Measurements from ENCODE around the gene ATRIP. TPM values are rescaled to one million over a fixed set of nuclear protein-coding genes. Genes with fewer than 3 reads are reported as not detected.
"Not testable (repeated sequence)": the region's sequence is repeated elsewhere in the genome, so short reads cannot be mapped to it uniquely, and the experiment has no call there.

The ATRIP gene
- total RNA-seq, 1 experiment from 2014 or later, result 14.1 TPM

DNA sequence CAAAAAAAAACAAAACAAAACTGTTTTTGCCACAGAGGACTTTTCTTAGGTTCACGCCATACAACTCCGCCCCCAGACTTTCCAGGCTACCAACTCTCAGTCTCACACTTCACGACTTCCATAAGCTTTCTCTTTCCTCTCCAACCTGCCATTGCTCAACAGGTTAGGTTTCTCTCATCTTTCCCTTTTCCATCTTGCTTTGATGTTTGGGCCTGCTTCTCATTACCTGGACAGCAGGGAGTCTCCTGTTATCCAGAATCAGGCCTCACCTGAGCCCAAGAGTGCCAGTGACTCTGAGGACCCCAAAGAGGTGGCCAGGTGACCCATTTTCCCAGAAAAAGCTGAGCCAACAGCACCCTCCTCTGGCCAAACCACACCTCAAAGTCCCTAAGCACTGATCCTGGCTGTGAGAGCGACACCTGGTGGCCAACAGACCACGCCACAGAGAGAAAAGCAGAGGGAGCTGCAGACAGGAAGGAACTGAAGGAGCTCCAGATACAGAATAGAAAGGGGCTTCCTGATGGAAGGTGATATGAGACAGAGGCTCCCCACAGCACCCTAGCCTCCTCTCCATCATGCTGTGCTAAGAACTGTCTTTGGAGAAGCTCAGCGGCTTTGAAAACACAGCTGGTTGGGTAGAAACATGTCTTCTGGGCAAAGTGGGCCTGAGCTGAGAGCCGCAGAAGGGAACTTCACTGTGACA, 10.6 kb upstream of the ATRIP start:
- peak; percentile 72 for DNase-seq (ENCODE audit: low read depth)

DNA sequence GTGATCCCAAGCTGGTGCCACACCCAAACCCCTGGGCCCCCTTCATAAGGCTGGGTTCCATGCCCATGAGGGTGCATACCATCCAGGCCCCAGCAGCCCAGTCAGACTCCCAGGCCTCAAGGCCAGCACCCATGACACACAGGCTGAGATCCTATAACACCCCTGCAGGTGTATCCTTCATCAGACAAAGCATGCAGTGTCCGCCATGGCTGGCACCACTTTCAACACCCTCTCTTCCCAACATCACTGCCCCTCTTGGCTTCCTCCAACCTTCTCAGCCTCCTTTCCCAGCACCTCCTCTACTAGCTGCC, 10.1 kb upstream of the ATRIP start:
- no peak for DNase-seq (ENCODE audit: low read depth)

DNA sequence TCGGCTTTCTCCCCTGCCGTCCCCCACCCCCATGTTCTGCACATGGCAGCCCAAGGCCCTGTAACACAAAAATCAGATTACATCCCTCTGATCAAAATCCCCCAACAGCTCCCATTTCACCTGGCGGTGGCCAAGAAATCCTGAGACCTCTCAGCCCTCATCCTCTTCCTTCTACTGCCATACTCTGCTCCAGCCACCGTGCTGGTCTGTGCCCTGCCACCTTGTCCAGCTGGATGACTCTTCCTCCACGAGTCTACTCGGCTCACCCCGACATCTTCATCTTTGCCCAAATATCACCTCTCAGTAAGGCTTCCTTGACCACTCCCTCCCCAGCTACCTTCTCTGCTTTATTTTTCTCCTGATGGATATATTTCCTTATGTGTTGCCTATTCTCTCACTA, 9.7 kb upstream of the ATRIP start:
- DNase-seq (ENCODE audit: low read depth), result no peak

DNA sequence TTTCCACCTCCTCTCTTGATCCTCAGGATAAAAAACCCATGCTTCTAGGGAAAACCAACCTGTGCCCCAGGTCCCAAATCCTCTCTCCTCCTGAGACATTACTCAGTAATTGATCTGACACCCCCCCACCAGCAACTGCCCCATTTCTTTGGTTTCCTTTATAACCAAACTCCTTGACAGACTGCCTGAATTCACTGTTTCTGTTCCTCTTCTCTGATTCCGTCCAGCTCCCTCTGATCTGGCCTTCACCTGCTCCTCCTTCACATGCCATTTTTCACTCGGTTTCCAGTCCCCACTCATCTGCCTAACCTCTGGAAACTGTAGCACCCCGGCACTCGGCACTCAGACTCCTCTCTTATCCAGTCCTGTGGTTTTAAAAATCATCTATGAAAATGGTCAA, 8.7 kb upstream of the ATRIP start:
- DNase-seq (ENCODE audit: low read depth), result no peak

DNA sequence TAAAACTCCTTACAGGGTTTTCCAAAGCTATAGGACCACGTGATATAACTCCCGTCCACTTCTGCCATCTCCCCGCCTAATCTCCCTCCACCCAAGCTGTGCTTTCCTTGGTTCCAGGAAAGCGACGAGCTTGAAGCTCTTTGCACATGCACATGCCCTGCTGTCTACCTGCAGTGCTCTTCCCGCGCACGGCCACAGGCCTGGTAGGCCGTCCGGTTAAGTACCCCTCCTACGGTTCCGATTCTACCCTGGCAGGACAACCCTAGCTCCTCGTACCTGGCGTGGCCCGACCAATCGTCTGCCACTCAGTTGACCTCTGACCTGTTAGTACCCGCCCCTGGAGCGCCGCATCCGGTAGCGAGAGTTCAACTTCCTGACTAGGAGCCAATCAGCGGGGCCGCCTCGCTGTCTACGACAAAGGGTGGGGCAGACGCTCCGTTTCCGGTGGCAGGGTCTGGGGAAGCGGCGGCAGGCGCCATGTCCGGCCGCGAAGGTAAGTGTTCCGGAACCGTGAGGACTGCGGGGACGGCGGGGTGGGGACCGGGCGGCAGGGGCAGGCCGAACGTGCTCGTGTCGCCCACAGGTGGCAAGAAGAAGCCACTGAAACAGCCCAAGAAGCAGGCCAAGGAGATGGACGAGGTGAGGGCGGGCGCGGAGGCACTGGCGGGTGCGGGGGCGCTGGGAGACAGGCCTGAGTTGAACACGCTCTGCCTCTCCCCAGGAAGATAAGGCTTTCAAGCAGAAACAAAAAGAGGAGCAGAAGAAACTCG, 6.5 kb upstream of the ATRIP start, which contains the start of the genes CCDC51 and TMA7:
Gene CCDC51, minus strand, starts transcription at position 300 of the 770 bp plus-strand sequence. CDS start 4,991 bp downstream, outside the sequence.
Gene TMA7, plus strand, starts transcription at position 438 of the 770 bp plus-strand sequence. Its CDS starts 40 bp downstream, at position 478.
- DNase-seq (ENCODE audit: low read depth), result peak; percentile 93

DNA sequence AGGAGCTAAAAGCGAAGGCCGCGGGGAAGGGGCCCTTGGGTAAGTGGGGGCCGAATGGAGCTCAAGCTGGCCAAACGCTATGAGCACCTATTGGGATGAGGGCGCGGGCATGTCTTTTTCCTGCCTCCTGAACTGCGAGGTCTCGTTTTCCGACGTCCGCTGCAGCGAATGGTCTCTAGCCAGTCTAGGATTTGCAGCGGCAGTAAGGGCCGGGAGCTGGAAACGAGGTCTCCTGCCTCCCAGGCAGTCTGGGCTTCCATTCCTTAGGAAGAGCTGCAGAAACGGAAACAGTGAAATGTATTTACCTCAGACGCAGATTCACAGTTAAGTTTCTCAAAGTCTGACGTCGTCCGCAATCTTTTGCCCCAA, 6.0 kb upstream of the ATRIP start:
- DNase-seq (ENCODE audit: low read depth), result no peak

DNA sequence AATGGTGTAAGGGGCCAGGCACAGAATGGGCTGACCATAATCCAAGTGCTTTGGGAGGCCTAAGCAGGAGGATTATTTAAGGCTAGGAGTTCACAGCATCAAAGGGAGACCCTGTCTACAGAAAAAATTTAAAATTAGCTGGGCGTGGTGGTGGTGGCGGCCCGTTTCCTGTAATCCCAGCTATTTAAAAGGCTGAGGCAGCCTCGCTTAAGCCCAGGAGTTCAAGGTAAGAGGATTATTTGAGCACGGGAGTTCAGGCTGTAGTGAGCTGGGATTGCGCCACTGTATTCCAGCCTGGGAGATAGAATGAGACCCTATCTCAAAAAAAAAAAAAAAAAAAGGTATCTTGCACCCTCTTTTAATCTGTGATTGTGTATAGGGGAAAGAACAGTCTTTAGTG, 4.6 kb upstream of the ATRIP start:
- DNase-seq (ENCODE audit: low read depth), result no peak

DNA sequence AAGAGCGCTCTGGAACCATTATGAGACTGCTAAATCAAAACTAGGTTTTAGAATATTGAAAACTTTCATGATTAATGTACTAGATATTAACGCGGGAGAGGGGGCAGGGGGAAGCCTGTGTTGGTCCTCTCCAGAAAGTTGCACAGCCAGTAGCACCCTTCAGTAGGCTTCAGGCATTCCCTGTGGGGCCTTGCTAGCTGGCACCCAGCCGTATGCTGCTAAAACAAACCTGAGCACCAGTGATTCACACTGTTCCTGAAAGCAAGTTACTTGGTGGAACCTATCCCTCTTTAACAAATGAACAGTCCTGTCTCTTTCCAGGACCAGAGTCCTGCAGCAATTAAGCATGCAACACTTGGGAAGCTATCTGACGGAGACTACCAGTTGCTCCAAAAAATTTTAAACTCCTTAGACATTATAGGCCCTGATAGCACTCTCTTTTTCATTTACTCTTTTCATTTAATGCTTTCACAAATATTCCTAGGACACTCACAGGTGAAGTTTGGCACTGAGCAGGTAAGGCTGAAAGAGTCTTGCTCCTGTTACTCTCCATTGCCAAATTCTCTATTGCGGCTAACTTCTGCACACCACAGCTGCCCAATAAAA, 1.2 kb upstream of the ATRIP start:
- no peak for DNase-seq (ENCODE audit: low read depth)

DNA sequence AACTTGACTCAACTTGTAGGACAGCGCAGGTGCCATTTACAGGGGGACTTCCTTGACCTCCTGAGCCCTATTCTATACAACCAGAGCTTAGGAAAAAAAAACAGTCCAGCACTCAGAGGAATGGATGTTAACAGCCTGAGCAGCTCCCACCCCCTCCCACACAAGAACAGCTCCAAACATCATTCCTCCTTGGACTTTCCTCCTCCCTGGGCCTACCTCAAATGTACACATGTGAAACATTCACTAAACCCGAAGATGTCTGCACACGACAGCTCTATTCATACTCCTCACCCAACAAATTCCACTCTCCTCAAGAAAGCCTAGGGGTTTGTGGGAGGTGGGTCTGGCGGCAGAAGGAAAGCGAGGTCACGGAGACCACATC, 503 bp upstream of the ATRIP start:
- DNase-seq (ENCODE audit: low read depth), result no peak

DNA sequence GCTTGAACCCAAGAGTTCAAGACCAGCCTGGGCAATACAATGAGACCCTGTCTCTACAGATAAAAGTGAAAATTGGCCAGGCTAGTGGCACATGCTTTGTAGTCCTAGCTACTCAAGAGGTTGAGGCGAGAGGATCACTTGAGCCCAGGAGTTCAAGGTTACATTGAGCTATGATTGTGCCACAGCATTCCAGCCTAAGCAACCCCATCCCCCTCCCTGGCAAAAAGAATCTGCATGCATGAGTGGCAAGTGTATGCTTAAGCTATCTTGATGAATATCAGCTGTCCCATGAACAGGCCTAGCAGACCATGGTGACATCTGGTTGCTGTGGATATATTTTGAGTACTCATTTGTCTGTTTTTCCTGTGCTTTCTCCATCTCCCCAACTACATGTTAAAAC, 4.7 kb downstream of the ATRIP start:
- no peak for DNase-seq (ENCODE audit: low read depth)

DNA sequence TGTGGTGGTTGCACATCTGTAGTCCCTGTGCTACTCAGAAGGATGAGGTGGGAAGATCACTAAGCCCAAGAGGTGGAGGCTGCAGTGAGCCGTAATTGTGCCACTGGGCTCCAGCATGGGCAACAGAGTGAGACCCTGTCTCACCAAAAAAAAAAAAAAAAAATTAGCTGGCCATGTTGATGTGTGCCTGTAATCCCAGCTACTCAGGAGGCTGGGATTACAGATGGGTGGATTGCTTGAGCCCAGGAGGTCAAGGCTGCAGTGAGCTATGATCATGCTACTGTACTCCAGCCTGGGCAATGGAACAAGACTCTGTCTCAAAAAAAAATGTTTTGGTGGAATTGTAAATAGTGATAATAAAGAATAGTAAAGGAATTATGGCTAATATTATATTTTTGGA, 9.9 kb downstream of the ATRIP start:
- DNase-seq (ENCODE audit: low read depth), result no peak

DNA sequence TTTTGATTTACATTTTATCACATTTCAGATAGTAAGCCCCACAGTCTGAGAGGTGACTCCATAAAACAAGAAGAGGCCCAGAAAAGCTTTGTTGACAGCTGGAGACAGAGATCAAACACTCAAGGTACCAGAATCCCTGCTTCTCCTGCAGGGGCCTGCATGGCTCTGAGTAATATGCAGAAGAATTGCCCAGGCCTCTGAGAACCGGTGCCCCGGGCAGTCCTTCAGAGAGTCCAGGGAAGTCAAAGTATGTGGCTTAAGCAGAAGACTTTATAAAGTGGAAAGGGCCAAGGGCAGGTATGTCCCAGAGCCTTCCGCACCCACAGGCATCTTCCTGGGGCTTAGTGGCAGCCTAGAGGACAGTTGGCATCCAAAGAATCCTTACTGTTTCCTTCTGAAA, 12.8 kb downstream of the ATRIP start:
- no peak for DNase-seq (ENCODE audit: low read depth)

DNA sequence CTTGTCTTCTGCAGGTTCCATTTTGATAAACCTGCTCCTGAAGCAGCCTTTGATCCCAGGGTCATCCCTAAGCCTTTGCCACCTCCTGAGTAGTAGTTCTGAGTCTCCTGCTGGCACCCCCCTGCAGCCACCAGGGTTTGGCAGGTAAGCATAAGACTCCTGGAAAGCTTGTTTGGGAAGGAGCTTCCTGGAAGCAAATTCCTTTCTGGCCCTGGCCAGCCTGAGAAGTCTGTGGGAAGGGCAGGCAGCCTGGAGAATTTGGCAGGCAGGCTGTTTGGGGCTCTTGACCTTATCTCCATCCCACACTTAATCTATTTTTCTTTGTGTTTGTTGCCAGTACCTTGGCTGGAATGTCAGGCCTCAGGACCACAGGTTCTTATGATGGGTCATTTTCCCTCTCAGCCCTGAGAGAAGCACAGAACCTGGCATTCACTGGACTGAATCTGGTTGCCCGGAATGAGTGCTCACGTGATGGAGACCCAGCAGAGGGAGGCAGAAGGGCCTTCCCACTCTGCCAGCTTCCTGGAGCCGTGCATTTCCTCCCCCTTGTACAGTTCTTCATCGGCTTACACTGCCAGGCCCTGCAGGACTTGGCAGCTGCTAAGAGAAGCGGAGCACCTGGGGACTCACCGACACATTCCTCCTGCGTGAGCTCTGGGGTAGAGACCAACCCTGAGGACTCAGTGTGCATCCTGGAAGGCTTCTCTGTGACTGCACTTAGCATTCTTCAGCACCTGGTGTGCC, 13.4 kb downstream of the ATRIP start:
- no peak for DNase-seq (ENCODE audit: low read depth)

DNA sequence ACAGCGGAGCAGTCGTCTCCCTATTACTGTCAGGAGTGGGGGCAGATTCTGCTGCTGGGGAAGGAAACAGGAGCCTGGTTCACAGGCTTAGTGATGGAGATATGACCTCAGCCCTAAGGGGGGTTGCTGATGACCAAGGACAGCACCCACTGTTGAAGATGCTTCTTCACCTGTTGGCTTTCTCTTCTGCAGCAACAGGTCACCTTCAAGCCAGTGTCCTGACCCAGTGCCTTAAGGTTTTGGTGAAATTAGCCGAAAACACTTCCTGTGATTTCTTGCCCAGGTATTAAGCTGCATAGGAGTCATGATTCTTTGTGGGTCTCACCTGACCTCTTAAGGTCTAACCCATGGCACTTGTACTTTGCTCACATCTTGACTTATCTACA, 14.0 kb downstream of the ATRIP start:
- DNase-seq (ENCODE audit: low read depth), result no peak

DNA sequence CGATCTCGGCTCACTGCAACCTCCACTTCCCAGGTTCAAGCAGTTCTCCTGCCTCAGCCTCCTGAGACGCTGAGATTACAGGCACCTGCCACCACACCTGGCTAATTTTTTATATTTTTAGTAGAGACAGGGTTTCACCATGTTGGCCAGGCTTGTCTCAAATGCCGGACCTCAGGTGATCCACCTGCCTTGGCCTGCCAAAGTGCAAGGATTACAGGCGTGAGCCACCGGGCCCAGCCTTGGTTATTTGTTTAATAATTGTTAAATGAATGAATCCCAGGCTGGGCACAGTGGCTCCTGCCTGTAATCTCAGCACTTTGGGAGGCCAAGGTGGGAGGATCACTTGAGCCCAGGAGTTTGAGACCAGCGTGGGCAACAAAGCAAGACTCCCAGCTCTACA, 15.2 kb downstream of the ATRIP start:
- DNase-seq (ENCODE audit: low read depth), result not testable (repeated sequence)

DNA sequence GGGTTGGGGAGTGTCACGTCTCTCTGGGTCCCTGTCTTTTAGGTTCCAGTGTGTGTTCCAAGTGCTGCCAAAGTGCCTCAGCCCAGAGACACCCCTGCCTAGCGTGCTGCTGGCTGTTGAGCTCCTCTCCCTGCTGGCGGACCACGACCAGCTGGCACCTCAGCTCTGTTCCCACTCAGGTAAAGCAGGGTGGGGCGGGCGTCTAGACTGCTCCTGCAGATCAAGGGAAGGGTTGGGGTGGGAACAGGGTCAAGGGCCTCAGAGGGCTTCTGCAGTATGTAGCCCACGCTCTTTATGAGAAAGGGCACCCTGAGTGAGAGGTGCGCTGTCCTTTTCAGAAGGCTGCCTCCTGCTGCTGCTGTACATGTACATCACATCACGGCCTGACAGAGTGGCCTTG, 17.2 kb downstream of the ATRIP start:
- no peak for DNase-seq (ENCODE audit: low read depth)

DNA sequence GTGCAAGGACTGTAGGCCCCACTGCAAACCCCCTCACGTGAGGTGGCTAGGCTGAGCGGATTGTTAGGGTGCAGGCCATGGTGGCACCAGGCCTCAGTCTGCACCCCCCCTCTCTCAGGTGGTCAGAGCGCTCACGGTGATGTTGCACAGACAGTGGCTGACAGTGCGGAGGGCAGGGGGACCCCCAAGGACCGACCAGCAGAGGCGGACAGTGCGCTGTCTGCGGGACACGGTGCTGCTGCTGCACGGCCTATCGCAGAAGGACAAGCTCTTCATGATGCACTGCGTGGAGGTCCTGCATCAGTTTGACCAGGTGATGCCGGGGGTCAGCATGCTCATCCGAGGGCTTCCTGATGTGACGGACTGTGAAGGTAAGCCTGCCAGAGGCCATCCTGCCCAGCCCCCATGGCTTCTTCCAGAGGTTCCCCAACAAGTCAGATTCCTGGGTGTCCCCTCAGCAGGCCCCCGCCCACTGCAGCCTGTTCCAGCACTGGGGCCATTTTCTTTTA, 18.2 kb downstream of the ATRIP start:
- no peak for DNase-seq (ENCODE audit: low read depth)

DNA sequence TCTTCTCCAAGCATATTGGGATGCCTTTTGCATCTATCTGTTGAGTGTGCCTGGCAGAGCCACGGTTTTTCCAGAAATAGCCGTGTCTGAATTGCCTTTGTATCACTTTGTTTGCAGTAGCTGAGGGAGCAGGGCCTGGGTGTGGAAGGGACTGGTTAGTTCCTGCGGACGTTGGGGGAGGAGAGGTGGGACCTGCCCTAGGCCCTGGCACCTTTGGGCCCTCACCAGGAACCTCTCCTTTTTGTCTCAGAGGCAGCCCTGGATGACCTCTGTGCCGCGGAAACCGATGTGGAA, 18.6 kb downstream of the ATRIP start:
- no peak for DNase-seq (ENCODE audit: low read depth)

DNA sequence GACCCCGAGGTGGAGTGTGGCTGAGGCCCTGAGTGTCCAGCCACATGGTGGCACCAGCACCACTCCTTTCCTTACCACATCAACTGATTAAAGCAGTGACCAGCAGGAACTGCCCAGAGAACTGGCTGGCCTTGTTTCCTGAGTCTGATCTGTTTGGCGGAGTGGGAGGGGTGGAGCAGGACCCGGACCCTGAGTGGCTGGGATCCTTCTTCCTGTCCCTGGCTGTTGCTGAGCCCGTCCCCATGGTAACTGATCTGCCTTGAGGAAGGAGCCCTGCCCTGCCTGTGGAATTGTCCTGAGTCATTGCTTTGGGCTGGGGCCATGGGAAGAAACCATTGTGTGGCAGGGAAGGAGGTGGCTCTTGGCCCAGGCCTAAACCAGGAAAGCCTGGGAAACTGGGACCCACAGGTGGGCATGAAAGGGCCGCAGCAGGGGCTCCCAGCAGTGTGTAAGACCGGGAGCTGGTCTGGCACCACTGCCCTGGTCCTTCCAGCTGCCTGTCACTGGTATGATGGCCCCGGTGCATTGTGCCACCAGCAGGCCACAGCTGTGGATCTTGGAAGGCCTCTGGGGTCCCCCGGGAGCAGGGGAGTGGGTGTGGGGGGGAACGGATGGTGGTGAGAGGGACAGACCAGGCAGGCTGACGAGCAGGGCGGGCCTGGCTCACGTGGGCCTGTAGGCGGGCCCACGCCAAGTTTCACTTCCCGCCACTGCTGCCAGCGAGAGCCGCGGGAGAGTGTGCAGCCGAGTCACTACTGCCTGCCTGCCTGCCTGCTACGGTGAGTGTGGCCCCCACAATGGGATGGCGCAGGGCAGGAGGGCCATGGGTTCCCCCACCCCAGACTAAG, 19.2 kb downstream of the ATRIP start:
- DNase-seq (ENCODE audit: low read depth), result peak; percentile 100

DNA sequence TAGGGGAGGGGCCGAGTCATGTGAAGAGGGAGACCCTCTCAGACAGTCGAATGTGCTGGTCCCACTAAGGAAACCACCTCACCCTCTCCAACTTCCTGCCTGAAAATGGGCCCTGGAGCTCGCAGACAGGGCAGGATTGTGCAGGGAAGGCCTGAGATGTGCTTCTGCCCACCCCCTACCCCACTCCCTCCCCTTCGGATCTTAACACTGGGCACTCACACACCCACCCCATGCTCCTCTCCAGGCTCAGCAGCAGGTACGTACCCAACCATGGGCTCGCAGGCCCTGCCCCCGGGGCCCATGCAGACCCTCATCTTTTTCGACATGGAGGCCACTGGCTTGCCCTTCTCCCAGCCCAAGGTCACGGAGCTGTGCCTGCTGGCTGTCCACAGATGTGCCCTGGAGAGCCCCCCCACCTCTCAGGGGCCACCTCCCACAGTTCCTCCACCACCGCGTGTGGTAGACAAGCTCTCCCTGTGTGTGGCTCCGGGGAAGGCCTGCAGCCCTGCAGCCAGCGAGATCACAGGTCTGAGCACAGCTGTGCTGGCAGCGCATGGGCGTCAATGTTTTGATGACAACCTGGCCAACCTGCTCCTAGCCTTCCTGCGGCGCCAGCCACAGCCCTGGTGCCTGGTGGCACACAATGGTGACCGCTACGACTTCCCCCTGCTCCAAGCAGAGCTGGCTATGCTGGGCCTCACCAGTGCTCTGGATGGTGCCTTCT, 20.0 kb downstream of the ATRIP start:
- peak; percentile 25 for DNase-seq (ENCODE audit: low read depth)

DNA sequence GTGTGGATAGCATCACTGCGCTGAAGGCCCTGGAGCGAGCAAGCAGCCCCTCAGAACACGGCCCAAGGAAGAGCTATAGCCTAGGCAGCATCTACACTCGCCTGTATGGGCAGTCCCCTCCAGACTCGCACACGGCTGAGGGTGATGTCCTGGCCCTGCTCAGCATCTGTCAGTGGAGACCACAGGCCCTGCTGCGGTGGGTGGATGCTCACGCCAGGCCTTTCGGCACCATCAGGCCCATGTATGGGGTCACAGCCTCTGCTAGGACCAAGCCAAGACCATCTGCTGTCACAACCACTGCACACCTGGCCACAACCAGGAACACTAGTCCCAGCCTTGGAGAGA, 20.5 kb downstream of the ATRIP start:
- DNase-seq (ENCODE audit: low read depth), result no peak
